Left hindlimb (tissue), 1 donor: ENCODE data around the gene HECTD4.
A peak's percentile ranks its signal among the peaks of the same experiment; 100 is the strongest.
"Not testable (repeated sequence)": the region's sequence is repeated elsewhere in the genome, so short reads cannot be mapped to it uniquely, and the experiment has no call there.

Experiments used
- DNase-seq: peaks from one replicate; pipeline ENCODE4 v3.0.0-alpha.2; 2018

Gene HECTD4

GRCh38 chr12:112381883-112382796, at the start of gene HECTD4:
Gene HECTD4, minus strand, starts transcription at chr12:112382431. Its CDS starts 303 bp downstream, at chr12:112382128.
- DNase-seq, result peak; percentile 92

- no peak for DNase-seq
Observed at GRCh38 chr12:112431965-112432364, 49.7 kb upstream of the HECTD4 start.

GRCh38 chr12:112430929-112431328, 48.7 kb upstream of the HECTD4 start:
- DNase-seq, result no peak

DNA sequence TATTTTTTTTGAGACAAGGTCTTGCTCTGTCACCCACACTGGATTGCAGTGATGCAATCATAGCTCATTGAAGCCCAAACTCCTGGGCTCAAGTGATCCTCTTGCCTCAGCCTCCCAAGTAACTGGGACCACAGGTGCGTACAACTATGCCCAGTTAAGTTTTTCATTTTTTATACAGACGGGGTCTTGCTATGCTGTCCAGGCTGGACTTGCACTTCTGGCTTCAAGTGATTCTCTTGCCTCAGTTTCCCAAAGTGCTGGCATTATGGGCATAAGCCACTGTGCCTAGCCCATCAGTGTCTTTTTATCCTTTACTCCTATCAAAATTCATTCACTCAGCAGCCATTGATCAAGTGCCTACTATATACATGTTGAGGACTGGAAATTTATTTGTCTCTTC, 45.5 kb upstream of the HECTD4 start:
- DNase-seq, result no peak

- no peak for DNase-seq
Observed at GRCh38 chr12:112425582-112426382, 43.6 kb upstream of the HECTD4 start.

GRCh38 chr12:112424126-112424525, 41.9 kb upstream of the HECTD4 start:
- no peak for DNase-seq

DNA sequence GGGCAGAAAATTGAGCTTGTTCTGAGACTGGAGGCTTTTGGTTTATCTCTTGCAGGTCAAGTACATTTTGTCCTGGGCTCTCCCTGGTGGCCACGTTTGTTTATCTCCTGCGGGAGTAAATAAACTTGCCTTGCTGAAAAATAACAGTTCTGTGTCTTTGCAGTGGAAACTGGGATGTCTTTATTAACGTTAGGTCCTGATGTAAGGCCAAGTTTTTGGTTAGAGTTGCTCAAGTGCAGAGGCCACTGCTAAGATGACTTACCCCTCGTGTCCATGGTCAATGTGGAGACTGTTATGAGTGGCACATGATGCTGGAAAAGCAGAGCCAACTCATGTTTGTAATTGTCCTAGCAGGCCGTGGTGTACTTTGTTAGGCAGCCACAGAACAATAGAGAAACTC, 40.3 kb upstream of the HECTD4 start:
- no peak for DNase-seq

DNA sequence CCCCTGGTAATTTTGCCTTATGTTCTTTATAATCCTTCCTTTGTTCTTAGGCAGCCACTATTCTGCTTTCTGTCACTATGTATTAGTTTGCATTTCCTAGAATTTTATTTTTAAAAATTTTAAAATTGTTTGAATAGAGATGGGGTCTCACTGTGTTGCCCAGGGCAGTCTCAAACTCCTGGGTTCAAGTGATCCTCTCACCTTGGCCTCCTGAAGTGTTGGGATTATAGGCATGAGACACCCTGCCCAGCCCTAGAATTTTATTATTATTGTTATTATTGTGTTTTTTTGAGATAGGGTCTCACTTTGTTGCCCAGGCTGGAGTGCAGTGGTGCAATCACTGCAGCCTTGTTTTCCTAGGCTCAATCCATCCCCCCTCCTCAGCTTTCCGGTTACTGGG, 39.1 kb upstream of the HECTD4 start:
- no peak for DNase-seq

DNA sequence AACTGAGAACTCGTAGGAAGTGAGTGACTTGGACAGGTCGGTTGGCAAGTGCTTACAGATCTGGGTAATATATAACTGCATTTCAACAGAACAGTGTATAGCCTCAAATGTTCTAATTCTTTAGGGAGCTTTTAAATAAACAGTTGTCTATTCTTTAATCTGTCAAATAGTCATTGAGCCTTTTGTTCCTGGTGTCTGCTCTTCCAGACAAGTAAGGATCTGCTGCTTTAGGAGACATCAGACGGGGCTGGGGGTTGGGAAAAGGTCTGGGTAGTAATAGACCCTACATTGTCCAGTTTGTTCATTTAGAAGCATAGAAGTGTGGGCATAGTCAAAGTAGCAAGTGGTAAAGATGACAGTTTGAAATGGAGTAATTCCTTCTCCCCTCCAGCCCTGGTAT, 38.5 kb upstream of the HECTD4 start:
- DNase-seq, result no peak

GRCh38 chr12:112419297-112420133, 37.3 kb upstream of the HECTD4 start:
- peak; percentile 56 for DNase-seq

DNA sequence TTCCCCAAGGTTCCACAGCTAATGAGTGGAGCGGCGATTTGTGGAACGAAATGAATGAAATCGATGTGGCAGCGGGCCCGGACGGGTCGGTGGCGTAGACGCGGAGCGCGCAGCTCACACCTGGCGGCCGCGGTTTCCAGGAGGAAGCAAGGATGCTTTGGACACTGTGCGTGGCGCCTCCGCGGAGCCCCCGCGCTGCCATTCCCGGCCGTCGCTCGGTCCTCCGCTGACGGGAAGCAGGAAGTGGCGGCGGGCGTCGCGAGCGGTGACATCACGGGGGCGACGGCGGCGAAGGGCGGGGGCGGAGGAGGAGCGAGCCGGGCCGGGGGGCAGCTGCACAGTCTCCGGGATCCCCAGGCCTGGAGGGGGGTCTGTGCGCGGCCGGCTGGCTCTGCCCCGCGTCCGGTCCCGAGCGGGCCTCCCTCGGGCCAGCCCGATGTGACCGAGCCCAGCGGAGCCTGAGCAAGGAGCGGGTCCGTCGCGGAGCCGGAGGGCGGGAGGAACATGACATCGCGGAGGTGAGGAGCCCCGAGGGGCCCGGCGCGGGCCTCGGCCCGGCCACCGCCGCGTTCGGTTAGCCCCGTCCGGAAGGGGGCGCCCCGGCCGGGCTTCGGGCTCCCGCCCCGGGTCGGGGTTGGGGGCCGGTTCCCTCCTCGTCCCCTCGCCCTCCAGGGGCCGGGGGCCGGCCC, 36.5 kb upstream of the HECTD4 start, which contains the start of gene PTPN11:
PTPN11 (plus strand) TSS at position 340 of the 689 bp plus-strand sequence; CDS start at position 505, 165 bp downstream.
- peak; percentile 94 for DNase-seq

- peak; percentile 38 for DNase-seq
Observed at GRCh38 chr12:112418273-112418607, 36.0 kb upstream of the HECTD4 start.

- DNase-seq, result not testable (repeated sequence)
Observed at GRCh38 chr12:112415457-112415856, 33.2 kb upstream of the HECTD4 start.

GRCh38 chr12:112413855-112414625, 31.8 kb upstream of the HECTD4 start:
- DNase-seq, result no peak

GRCh38 chr12:112409906-112410244, 27.6 kb upstream of the HECTD4 start:
- DNase-seq, result no peak

DNA sequence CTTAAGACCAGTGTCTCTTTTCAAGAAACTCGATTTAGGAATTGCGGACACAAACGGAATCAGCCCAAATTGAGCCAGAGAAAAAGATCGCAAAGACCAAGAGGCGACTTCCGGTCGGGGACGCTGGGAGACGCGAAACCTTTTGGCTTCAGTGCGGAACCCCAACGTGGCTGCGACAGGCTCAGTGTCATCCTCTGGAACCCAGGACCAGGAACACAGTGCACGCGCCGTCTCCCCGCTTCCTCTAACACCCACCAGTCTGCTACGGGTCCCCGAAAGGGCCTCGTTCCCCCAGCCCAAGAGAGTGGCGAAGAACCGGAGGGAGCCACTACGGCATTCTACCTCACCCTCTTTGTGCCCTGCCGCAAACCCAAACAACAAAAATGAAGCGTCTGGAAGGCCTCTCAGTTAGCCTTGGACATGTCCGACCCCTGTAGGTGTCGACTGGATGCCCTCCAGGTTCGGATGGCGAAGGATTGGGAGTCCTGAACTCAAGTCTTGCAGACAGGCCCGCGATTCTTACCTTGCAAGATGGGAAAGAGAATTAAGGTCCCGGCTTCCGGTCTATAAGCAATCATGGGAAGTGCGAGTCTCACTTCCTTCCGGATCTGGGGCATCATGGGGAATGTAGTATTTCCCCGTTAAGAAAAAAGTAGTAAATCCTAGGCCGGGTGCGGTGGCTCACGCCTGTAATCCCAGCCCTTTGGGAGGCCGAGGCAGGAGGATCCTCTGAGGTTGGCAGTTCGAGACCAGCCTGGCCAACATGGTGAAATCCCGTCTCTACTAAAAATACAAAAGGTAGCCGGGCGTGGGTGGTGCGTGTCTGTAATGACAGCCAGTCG, 27.1 kb upstream of the HECTD4 start, which contains the start of gene RPL6:
RPL6 (minus strand) TSS at position 542 of the 842 bp plus-strand sequence. CDS start 949 bp downstream, outside the sequence.
- peak; percentile 89 for DNase-seq

- DNase-seq, result no peak
Observed at GRCh38 chr12:112408621-112409020, 26.4 kb upstream of the HECTD4 start.

- DNase-seq, result not testable (repeated sequence)
Observed at GRCh38 chr12:112407683-112408082, 25.5 kb upstream of the HECTD4 start.

GRCh38 chr12:112406519-112407488, 24.6 kb upstream of the HECTD4 start:
- DNase-seq, result no peak
